HCT116 (cell line): ENCODE data around the gene NOP16. TPM values are rescaled to one million over a fixed set of nuclear protein-coding genes. Genes with fewer than 3 reads are reported as not detected.

ENCODE experiments used
- ATAC-seq: fragments of 200-7000 bp; cut with Tn5 transposase; 2 replicates; pipeline ENCODE4 v1.9.1; 2020; ENCODE audit warnings: mild to moderate bottlenecking, moderate library complexity
- BruUV-seq: library from RNA; stranded (reverse); fragments of 400-500 nt; replicated peaks from 2 replicates; lab custom pipeline; 2021; lab: Mats Ljungman, UMichigan
- CTCF ChIA-PET: fragments of 300-600 bp; sonication (Branson Sonifier 250); formaldehyde crosslinking; loops from one replicate; lab custom pipeline; 2021; ENCODE audit warnings: antibody characterized with exemption; lab: Charles Lee
- POLR2A ChIA-PET: fragments of 300-600, 350-600 bp; sonication (Branson Sonifier 250); formaldehyde crosslinking; loops from one replicate; lab custom pipeline; 2021; ENCODE audit warnings: antibody characterized with exemption; lab: Charles Lee
- RAD21 ChIA-PET, 2 experiments: fragments of 300-600 bp; sonication (Branson Sonifier 250); formaldehyde crosslinking; loops; one replicate each; lab custom pipeline; 2023; ENCODE audit warnings: low total read pairs in 2 of 2; ENCODE audit not compliant: uncharacterized antibody in 2 of 2, unreplicated experiment in 2 of 2, low non-redundant PET in 1 of 2; lab: Charles Lee
- DNase-seq: peaks from one replicate; pipeline ENCODE4 v3.0.0-alpha.2; 2010; ENCODE audit warnings: low read depth, low spot score
- H2AFZ ChIP-seq: fragments of 200-600 bp; shearing (Covaris generic), sonication (generic); 2 replicates; pipeline ENCODE4 v1.6.1; 2017; ENCODE audit warnings: low read depth, mixed run types, mixed read lengths, antibody characterized with exemption, low read length; ENCODE audit not compliant: poor library complexity, severe bottlenecking
- H3K27ac ChIP-seq: 2 replicates; pipeline ENCODE4 v1.5.1; 2012; ENCODE audit warnings: low read depth, low read length
- H3K27me3 ChIP-seq: fragments of 200-600 bp; sonication (generic); 2 replicates; pipeline ENCODE4 v1.6.1; 2016; ENCODE audit warnings: mixed run types, low read length, mixed read lengths; ENCODE audit not compliant: insufficient read depth
- H3K36me3 ChIP-seq, 2 experiments: fragments of 200-500 bp in 1 of 2; fragments of 200-600 bp in 1 of 2; sonication (Bioruptor generic) in 1 of 2; sonication (generic) in 1 of 2; 2 replicates each; pipeline versions ENCODE4 v1.5.1 to v1.6.1; 2014 to 2016; ENCODE audit warnings: low read length in 2 of 2, inconsistent platforms in 1 of 2, mixed read lengths in 1 of 2, mixed run types in 1 of 2; ENCODE audit not compliant: insufficient read depth in 2 of 2, control insufficient read depth in 1 of 2
- H3K4me1 ChIP-seq, 2 experiments: fragments of 200-600 bp in 1 of 2; sonication (generic) in 1 of 2; 2 replicates each; pipeline versions ENCODE4 v1.5.1 to v1.6.1; 2012 to 2017; ENCODE audit warnings: low read length in 2 of 2, inconsistent platforms in 1 of 2, mild to moderate bottlenecking in 1 of 2, mixed read lengths in 1 of 2, mixed run types in 1 of 2, moderate library complexity in 1 of 2; ENCODE audit not compliant: insufficient read depth in 2 of 2, control insufficient read depth in 1 of 2
- H3K4me2 ChIP-seq: fragments of 200-600 bp; sonication (generic); 2 replicates; pipeline ENCODE4 v1.6.1; 2017; ENCODE audit warnings: mixed run types, low read length, mixed read lengths
- H3K4me3 ChIP-seq, 2 experiments: fragments of 200-600 bp in 1 of 2; sonication (generic) in 1 of 2; replicated peaks in 1 of 2; 2 replicates each; pipeline ENCODE4 v1.5.1; 2011 to 2016; ENCODE audit warnings: low read length in 2 of 2, control low read depth in 1 of 2, low read depth in 1 of 2, mild to moderate bottlenecking in 1 of 2, mixed read lengths in 1 of 2, mixed run types in 1 of 2
- H3K79me2 ChIP-seq: fragments of 200-600 bp; sonication (generic); 2 replicates; pipeline ENCODE4 v1.6.1; 2017; ENCODE audit warnings: mild to moderate bottlenecking, mixed run types, low read length, moderate library complexity, mixed read lengths; ENCODE audit not compliant: insufficient read depth
- H3K9ac ChIP-seq: fragments of 200-600 bp; sonication (generic); 2 replicates; pipeline ENCODE4 v1.6.1; 2016; ENCODE audit warnings: low read length, mixed read lengths
- H3K9me2 ChIP-seq: fragments of 200-600 bp; sonication (generic), shearing (Covaris generic); 2 replicates; pipeline ENCODE4 v1.6.1; 2017; ENCODE audit warnings: mixed run types, mild to moderate bottlenecking, moderate library complexity; ENCODE audit not compliant: insufficient read depth
- H3K9me3 ChIP-seq, 2 experiments: fragments of 200-500 bp in 1 of 2; fragments of 200-600 bp in 1 of 2; sonication (Bioruptor generic) in 1 of 2; sonication (generic) in 1 of 2; 2 replicates each; pipeline ENCODE4 v1.6.1; 2014 to 2017; ENCODE audit warnings: low read length in 2 of 2, mixed read lengths in 2 of 2, inconsistent platforms in 1 of 2, low read depth in 1 of 2, mild to moderate bottlenecking in 1 of 2, mixed run types in 1 of 2, moderate library complexity in 1 of 2; ENCODE audit not compliant: control insufficient read depth in 1 of 2, insufficient read depth in 1 of 2
- H4K20me1 ChIP-seq: fragments of 200-600 bp; sonication (generic), shearing (Covaris generic); 2 replicates; pipeline ENCODE4 v1.6.1; 2017; ENCODE audit warnings: mixed run types, mild to moderate bottlenecking, moderate library complexity; ENCODE audit not compliant: insufficient read depth
- CEBPB ChIP-seq: IDR thresholded peaks from 2 replicates; pipeline ENCODE4 v1.6.1; 2012; ENCODE audit warnings: low read depth
- CTCF ChIP-seq, 3 experiments: fragments of 200-600 bp in 1 of 3; sonication (generic) in 1 of 3; IDR thresholded peaks in 2 of 3; conservative IDR thresholded peaks in 1 of 3; 2 replicates each; pipeline ENCODE4 v1.5.1; 2012 to 2017; ENCODE audit warnings: low read depth in 2 of 3, low read length in 2 of 3, antibody characterized with exemption in 1 of 3, borderline replicate concordance in 1 of 3, control low read depth in 1 of 3, mild to moderate bottlenecking in 1 of 3, mixed read lengths in 1 of 3, mixed run types in 1 of 3, moderate library complexity in 1 of 3; ENCODE audit not compliant: insufficient read depth in 1 of 3
- RAD21 ChIP-seq: IDR thresholded peaks from 2 replicates; pipeline ENCODE4 v1.6.1; 2012; ENCODE audit warnings: low read depth, mild to moderate bottlenecking
- intact Hi-C: fragments of 100-400 bp; cut with micrococcal nuclease; formaldehyde crosslinking; loops from 2 replicates; pipeline ENCODE4 v1.10.0; 2022
- total RNA-seq: library from RNA; stranded (reverse); gene quantifications from one replicate; pipeline ENCODE4 v1.2.1, GENCODE V29; 2021; ENCODE audit not compliant: unreplicated experiment

NOP16 gene
- total RNA-seq, 1 experiment from 2014 or later, result 67.1 TPM

GRCh38 chr5:176405656-176406435 lies 17.4 kb upstream of the NOP16 start:
- peaks cover 9 to 21% of the 10 kb centered on the region in 2 experiments for H3K4me1 ChIP-seq
- no peaks in the 10 kb centered on the region for H3K9me2 ChIP-seq
- intact Hi-C loops, result no loop called here
- no peaks in the 10 kb centered on the region for H3K27me3 ChIP-seq
- H4K20me1 ChIP-seq, result no peaks in the 10 kb centered on the region
- BruUV-seq, result no TSS peak
- peak in 1 of 3 experiments; percentile 25; a peak in 1 of 6 replicates for TF ChIP-seq CTCF (IDR thresholded peaks at IDR 0.05 in 2 of 3, conservative IDR thresholded peaks at IDR 0.05 in 1 of 3; ENCODE audit: borderline replicate concordance in 1 of 3, insufficient read depth in 1 of 3, low read depth in 2 of 3, low read length in 2 of 3)
- TF ChIP-seq CEBPB, result no peak
- peak; percentile 18; the same call in 1 of the 2 replicates for TF ChIP-seq RAD21
- CTCF ChIA-PET, result no interaction called here
- peaks cover 0 to 5% of the 10 kb centered on the region in 2 experiments; a peak in 3 of 4 replicates for H3K36me3 ChIP-seq
- ATAC-seq (peak; percentile 59), DNase-seq (no peak)
- H3K4me2 ChIP-seq, result no peak overlapping the region
- H3K27ac ChIP-seq, result no peak overlapping the region
- RAD21 ChIA-PET, result no interaction called here
- no peak overlapping the region for H2AFZ ChIP-seq
- POLR2A ChIA-PET, result no interaction called here
- H3K9me3 ChIP-seq, result no peaks in the 10 kb centered on the region
- no peak overlapping the region for H3K9ac ChIP-seq
- no peak overlapping the region for H3K4me3 ChIP-seq
- no peaks in the 10 kb centered on the region for H3K79me2 ChIP-seq
